GM21526 (cell line): ENCODE results near the gene MAPRE2.
A peak's percentile ranks its signal among the peaks of the same experiment; 100 is the strongest.

ENCODE experiments used
- ATAC-seq: cut with Tn5 transposase; IDR thresholded peaks from one replicate; pipeline ENCODE4 v1.9.1; 2021; ENCODE audit warnings: moderate library complexity; ENCODE audit not compliant: unreplicated experiment, low FRiP score

Gene MAPRE2

DNA sequence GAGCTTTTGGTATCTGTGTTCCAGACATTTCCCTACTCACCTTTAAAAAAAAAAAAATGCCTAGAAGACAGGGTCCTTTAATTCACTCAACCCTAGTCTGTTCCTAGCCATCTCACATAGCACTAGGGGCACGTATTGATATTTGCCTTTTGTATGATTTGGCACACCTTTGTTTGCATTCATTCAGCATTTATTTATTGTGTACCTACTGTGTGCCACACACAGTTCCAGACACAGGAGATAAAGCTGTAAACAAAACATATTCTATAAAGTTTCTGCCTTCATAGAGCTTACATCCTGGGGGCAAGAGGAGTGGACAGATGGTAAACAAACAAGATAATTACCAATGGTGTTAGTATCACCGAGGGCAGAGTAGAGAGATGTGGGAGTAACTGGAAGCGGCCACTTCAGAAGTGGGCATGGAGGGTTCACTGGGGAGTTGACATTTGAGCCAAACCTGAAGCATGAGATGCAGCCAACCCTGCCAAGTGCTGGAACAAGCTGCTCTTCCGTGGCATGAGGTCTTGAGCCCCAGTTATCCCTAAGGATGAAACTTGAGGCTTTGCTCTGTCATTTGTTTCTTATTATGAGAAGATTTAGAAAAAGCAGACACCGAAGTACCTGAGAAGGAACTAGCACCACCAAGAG, 18.2 kb downstream of the MAPRE2 start:
- no peak for ATAC-seq

DNA sequence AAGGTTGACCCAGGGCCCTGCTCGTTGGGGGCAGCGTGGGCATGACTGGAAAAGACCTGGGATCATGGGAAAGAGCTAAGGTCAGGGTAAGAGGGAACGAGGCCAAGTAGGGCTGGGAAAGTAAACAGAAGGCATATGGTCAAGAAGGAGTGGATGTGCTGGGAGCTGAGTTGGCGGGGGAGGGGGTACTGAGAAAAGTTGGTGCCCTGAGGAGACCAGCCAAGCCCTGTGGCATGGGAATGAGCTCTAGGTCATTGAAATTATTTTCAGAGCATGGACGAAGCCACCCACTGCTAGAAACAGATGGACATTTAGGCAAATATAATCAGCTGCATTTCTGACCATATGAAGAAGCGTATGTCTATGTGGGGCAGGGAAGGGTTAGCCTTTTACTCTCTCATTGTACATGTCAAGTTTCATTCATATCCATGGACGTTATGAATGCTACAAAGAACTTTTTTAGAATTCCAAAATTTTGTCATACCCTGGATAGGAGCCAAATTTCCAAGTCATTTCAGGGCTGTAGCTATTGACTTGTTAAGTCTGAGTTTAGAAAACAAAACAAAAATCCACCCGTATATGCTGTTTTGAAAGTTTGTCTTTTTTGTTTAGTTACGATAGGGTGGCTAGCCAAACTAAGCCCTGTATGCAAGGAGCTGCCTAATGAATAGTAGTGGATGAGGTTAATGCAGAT, 19.1 kb downstream of the MAPRE2 start:
- ATAC-seq = no peak

DNA sequence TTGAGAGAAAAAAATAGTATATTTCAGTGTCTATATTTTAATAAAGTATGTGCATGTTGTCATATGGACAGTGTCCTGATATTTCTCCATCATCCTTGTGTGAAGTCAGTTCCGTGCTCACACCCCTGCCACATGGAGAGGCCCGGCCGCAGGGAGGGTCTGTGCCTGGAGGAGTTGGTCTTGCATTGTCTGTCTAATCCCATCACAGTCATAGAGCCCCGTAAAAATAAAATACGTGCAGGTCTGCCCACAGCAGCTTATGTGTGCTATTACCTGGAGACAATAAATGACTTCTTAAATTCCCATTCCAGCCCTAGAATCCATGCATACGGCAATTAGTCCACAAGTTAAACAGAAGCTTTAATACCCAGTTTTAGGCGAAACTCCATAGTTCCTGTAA, 20.1 kb downstream of the MAPRE2 start:
- ATAC-seq = no peak

DNA sequence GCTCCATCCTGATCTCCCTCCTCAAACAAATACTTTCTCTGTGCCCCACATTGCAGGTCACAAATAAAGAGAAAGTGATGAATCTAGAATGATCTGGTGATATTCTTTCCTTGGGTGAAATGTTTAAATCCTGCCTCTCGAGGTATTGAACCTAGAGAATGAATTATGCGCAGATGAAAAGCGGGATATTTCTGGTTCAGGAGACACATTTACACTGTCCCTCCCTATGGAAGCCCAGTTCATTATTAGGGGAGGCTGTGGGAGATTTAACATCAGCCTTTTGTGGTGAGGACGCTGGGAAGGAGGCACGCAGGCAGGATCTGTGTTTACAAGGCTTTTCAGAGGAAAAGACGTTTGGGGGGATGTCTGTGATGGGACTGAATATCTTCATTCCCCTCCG, 20.6 kb downstream of the MAPRE2 start:
- ATAC-seq = no peak

DNA sequence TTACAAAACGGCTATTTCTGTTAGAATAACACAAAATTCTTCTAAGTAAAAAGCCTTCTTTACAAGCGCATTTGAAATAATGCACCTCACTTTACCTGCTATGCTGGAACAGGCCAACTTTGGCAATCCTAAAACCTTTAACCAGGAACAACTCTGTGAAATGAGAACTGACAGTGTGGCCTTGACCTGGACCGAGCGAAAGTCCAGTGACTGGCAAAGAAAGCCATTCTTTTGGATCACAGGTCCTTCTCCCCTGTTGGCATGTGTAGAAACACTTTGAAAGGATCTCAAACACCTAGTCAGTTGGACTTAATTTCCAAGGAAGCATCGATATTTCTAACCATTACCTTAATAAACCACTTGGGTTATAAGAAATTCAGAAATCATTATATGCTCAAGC, 21.2 kb downstream of the MAPRE2 start:
- ATAC-seq = no peak

DNA sequence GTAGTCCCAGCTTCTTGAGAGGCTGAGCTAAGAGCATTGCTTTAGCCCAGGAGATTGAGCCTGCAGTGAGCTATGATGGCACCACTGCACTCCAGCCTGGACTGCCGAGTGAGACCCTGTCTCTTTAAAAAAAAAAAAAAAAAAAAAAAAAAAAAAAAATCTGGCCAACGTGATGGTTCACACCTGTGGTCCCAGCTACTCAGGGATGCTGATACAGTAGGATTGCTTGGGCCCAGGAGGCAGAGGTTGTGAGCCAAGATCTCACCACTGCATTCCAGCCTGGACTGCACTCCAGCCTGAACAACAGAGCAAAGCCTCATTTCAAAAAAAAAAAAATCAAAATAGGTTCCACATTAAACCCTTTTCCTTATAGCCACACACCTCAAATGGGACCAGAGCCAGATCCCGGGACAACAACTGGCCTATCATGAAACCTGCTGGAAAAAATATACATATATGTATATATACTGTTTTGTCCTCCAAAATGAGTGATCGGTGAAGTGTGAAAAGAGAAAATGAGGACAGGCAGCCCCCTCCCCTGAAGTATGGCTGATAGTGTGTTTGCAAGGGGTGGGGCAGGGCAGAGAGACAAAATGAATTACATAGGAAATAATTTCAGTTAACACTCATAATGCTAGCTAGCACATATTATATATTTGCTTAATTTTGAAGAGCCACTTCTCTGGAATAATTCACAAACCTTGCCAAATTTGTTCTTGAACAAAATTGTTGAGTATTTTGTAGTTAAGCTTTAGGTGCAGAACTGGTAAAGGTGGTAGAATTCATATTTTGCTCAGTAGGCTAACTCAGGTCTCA, 22.9 kb downstream of the MAPRE2 start:
- no peak for ATAC-seq

DNA sequence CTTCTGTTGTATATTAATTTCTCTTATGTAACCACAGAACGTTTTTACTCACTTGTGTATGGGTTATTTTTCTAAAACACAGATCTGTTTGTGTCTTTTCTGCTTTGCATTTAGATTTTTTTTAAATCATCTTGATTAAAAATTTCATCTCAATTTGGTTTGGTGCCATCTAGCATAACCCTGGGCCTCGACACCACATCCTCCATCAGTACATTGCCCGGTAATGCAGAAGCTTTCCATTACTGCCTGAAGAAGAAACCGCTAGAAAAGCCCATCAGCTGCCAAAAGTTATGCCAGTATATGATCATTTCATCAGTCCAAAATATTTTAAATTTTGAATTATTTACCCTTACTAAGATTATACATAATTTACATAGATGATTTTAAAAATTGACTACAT, 26.2 kb downstream of the MAPRE2 start:
- ATAC-seq = no peak

DNA sequence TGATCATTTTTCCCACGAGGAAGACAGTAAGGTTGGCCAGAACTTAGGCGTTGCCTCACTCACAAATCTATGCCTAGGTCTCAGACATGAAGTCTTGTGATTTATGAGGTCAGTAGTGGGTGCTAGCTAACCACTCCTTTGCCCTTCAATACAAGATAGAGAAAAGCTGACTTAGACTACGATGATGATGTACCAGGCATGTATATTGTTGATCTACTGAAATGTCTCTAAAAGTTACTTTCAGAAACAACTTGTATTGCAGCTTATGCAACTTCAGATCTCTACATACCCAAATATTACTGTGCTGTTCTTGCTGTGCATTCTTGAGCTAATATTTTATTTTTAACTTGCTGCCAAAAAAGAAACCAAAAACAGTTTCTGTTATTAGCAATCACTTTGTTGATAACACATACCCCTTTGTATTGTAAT, 30.6 kb downstream of the MAPRE2 start:
- peak; percentile 71 for ATAC-seq

DNA sequence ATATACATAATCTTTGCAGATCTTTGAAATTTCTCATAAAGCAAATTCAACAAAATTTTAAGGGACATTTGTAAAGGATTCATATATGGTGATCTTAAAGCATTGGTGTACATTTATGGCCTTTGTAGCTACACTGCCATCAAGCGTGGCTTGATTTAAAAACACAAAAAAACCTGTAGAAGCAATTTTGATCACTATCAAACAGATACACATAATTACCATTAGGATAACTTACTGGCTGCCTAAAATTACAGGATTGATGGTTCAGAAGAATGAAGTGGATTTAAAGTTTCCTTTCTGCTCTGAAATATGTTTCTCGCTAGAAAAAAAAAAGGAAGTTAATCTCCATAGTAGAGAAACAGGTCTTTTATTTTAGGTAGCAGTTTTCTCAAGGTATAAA, 31.4 kb downstream of the MAPRE2 start:
- ATAC-seq = no peak

DNA sequence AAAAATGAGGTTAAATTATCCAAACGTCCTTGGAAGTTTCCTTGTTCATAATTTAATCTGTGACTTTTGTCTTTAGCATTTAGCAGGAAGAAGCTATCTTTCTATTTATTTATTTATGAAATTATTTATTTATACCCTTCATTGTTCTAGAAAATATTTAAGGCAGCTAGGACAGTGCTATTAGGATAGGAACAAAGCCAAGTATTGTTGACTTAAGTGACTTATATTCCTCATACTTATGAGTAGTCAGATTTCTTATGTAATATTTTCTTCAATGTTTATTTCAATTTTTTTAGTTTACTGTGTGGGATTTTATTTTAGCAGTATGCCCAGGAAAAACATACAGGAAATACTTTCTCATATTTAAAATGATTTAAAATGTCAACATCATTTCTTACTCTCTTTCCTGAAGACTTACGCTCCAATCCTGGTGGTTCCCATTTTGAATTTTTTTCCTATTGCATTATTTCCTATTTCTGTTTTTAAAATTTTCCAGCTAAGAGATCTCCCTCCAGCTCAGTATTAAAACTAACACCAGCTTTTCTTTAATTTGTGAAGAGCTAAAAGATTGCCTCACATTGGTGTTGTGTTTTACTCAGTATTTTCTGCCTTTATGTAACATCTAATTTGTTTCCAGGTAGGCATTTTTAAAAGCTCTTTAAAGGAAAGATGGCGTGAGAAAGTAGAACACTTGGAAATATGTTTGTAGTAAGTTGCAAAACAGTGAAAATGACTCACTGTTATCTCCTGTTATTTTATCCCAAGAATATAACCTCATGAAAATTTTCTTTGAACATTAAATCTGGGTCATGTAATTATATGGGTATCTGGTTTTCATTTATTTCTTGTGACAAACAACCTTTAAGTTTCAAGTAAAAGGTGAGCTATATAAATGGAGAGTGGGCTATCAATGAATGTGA, 32.2 kb downstream of the MAPRE2 start:
- ATAC-seq = no peak

DNA sequence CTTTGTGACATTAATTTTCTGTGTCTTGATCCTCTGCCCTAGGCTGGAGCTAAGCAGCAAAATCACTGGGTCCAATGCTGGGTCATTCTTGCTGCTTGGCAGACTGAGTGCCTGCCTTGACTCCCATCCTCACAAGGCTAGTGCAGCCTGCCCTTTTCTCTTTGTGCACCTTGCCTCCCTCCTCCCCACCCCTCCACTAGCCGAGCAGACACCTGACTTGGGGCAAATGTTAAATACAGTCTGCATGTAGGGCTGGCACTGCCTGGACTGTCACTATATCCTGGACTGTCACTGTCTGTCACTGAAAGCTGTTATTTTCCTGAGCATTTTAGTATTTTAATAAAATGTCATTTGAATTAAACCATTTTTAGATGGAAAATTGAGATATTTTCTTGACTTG, 33.4 kb downstream of the MAPRE2 start:
- no peak for ATAC-seq

DNA sequence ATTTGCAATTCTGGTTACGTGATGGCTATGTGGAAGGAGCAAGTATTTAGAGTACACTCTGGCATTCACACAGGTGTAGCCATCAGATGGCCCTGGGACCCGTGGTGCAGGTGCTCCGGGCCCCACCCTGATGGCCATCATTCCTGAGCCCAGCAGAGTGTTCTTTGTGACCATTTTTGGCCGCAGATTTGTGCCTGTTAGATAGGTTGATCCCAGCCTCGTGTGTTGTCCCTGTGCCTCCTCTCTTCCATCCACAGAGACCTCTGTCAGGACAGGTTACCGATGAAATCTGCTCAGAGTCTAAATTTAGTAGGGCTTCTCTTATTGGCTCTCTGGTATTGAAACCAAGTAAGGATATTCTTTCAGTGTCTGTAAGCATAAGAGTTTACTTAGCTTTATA, 33.9 kb downstream of the MAPRE2 start:
- no peak for ATAC-seq

DNA sequence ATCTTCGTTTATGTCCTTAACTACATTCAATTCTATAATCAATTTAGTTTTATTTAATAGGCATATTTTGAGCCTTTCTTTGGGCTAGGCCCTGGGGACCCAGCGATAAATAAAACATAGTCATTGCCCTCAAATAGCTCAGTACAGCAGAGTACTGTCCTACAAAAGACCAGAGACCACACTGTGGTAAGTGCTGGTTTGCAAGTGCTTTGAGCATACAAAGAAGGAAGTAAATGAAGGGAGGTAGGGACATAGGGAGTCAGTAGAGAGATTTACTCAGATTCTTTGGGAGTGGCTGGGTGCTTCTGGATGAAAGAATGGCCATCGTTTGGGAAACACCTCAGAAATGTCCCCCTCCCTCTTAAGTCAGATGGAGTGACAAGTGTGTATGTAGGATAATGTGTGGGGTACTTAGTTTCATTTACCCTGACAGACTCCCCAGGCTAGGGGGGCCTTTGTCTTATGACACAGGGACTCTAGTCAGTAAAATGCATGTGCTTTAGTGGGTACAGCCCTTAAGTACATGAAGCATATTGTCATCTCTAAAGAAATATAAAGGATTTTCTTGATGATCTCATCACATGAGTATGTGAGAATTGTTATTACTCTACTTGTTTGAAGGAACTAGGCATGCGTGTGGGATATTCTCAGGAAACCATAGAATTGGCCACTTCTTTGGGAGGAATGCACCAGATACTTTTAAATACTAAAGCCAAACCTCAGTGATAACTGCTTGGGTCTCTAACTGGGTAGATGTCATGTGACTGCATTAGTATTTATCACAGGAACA, 35.1 kb downstream of the MAPRE2 start:
- ATAC-seq = no peak

DNA sequence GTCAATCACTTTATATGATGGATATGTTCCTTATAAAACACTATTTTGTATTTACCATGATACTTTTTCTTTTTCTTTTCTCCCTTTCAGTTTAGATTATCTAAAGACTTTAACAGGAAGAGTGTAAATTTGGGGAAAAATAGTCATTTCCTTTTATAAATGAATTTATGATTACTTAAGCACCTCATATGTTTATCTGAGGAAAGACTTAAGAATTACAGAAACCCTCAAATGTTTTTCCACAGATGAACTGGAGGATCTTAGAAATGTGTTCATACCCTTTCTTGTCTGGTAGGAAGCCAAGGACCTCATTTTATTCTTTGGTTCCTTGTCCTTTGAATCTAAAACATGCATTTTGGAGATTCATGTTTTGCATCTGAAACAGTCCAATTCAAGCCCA, 36.7 kb downstream of the MAPRE2 start:
- no peak for ATAC-seq

DNA sequence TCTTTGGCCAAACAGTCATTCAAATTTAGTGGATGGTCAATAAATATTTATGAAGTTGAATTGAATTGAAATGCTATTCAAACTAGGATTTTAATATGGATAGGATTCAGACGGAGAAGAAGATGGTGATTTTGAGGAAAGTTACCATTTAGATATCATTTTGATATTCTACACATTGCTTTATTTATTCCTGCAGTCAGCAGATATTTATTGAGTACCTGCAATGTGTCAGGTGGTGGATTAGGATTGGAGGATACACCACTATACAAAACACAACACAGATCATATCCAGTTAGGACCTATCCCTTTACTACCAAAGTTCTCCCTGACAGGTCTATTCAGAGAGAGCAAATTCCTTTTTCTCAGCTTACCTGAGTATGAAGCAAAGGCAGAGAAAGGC, 38.8 kb downstream of the MAPRE2 start:
- ATAC-seq = no peak

DNA sequence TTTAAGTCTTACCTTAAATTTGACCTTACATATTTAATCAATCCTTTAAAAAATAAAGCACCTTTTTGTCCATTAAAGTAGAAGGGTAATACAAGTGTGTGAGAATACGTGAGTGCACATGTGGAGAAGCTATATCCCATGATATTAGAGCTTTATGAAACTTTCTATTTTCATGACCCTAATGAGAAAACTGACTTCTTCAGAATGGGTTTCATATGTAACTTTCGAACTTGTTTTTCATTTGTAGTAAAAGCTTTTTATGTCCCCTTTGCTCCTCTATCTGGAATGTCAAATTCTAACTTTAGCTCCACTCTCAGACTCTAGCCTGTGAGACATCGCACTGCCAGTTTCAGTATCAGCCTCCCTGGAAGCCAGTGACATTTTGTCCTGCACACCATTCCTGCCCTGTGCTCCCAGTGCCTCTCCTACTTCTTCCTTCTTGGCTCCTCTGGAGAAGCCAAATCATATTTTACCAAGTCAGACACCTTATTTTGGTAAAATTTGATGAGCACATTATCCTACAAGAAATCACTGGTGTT, 42.0 kb downstream of the MAPRE2 start:
- ATAC-seq = no peak

DNA sequence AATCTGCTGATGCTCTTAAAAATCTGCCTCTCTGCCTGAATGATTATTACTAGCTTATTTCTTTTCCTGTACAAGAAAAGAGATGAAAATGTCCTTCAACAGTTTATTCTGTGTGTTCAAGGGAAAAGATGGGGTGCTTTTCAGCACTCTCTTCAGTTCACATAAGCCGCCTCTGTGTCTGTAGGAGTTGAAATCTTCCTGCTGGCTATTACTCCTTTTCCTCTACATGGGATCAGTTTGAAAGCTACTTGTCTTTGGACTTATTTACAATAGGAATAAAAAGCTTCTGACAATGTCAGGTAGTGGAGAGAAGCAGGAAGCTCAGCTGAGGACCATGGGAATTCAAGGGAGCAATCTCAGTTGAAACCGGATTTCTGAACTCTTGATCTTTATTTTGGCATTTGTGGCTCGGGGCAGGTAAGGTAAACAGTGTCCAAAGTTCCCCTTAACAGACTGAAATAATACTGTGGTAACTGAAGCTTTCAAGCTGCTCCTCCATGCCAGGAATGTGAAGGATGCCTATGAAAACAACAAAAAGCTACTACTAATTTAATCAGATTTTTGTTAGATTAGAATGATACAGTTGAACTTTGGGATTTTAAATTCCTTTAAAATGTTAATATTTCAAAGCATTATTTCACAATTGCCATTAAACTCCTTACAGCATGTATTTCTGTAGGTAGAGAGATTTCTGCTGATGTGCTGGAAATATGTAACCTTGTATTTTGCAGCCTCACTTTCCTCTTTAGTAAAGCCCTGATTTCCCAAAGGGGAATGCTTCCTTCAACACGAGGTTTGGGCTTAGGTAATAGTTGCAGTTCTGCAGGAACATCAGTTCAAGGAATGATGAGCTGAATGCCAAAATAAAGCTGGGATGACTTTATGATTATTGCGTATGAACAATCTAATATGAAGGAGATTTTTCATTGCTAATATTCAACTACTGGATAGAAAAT, 43.6 kb downstream of the MAPRE2 start:
- no peak for ATAC-seq
